Lower lobe of right lung (tissue), 2 donors: ENCODE measurements around the gene HOXA10. TPM values are rescaled to one million over a fixed set of nuclear protein-coding genes. Genes with fewer than 3 reads are reported as not detected.
A peak's percentile ranks its signal among the peaks of the same experiment; 100 is the strongest.

Source experiments
- ATAC-seq, 2 donors: fragments of 200-7000 bp; cut with Tn5 transposase; one replicate each; pipeline ENCODE4 v1.9.1; 2020 to 2022; ENCODE audit warnings: mild to moderate bottlenecking in 2 of 2, moderate library complexity in 2 of 2
- DNase-seq: peaks from one replicate; pipeline ENCODE4 v3.0.0-alpha.2; 2020
- H3K27ac ChIP-seq: fragments of 200-600 bp; one replicate; pipeline ENCODE4 v1.8.0; 2022
- H3K27me3 ChIP-seq: fragments of 200-600 bp; one replicate; pipeline ENCODE4 v1.8.0; 2022; ENCODE audit warnings: low read depth
- H3K36me3 ChIP-seq: fragments of 200-600 bp; one replicate; pipeline ENCODE4 v1.8.0; 2022; ENCODE audit warnings: mild to moderate bottlenecking
- H3K4me1 ChIP-seq: fragments of 200-600 bp; one replicate; pipeline ENCODE4 v1.8.0; 2022
- H3K4me3 ChIP-seq: fragments of 200-600 bp; one replicate; pipeline ENCODE4 v1.8.0; 2022; ENCODE audit warnings: mild to moderate bottlenecking
- H3K9me3 ChIP-seq: fragments of 200-600 bp; one replicate; pipeline ENCODE4 v1.8.0; 2022
- CTCF ChIP-seq: fragments of 200-600 bp; IDR thresholded peaks from one replicate; pipeline ENCODE4 v1.8.0; 2022; ENCODE audit warnings: antibody characterized with exemption, mild to moderate bottlenecking
- intact Hi-C: fragments of 100-400 bp; cut with DNase I; formaldehyde crosslinking; loops from one replicate; pipeline ENCODE4 v1.11.0; 2022
- total RNA-seq: library from RNA; stranded (reverse); fragmentation: NEBNext Ultra II Directional; extraction: Animal tissue kit (Norgen Biotek cat#: 25700); gene quantifications from one replicate; pipeline ENCODE4 v1.2.1, GENCODE V29; 2021
- donor health status: DM: no; HTN: yes; CAD: no; lungs with severe emphysema.

Gene HOXA10
- total RNA-seq, 1 donor from 2014 or later, result 0.38 TPM

- DNase-seq (no peak), ATAC-seq (no peak)
- Histone ChIP-seq H3K27ac (no peak overlapping the region), H3K4me1 (peaks cover 40% of the 10 kb centered on the region), H3K4me3 (no peak overlapping the region), H3K36me3 (no peaks in the 10 kb centered on the region), H3K9me3 (no peaks in the 10 kb centered on the region), H3K27me3 (peaks cover 95% of the 10 kb centered on the region)
- no peak for TF ChIP-seq CTCF
- intact Hi-C loops, result no loop called here
Observed at GRCh38 chr7:27163288-27164044, 10.7 kb downstream of the HOXA10 start.

GRCh38 chr7:27162561-27163287 is 11.4 kb downstream of the HOXA10 start:
- intact Hi-C loops, result no loop called here
- Histone ChIP-seq H3K36me3 (no peaks in the 10 kb centered on the region), H3K9me3 (no peaks in the 10 kb centered on the region), H3K27me3 (peaks cover 95% of the 10 kb centered on the region), H3K27ac (no peak overlapping the region), H3K4me3 (no peak overlapping the region), H3K4me1 (peaks cover 40% of the 10 kb centered on the region)
- ATAC-seq (no peak), DNase-seq (no peak)
- TF ChIP-seq CTCF, result no peak

GRCh38 chr7:27161721-27162560 is 12.2 kb downstream of the HOXA10 start:
- Histone ChIP-seq H3K36me3 (no peaks in the 10 kb centered on the region), H3K4me3 (peak overlapping the region; percentile 63), H3K27ac (no peak overlapping the region), H3K9me3 (no peaks in the 10 kb centered on the region), H3K27me3 (peaks cover 95% of the 10 kb centered on the region), H3K4me1 (peaks cover 44% of the 10 kb centered on the region)
- intact Hi-C loops, result no loop called here
- ATAC-seq (no peak), DNase-seq (peak; percentile 46)
- no peak for TF ChIP-seq CTCF

GRCh38 chr7:27161214-27161720 is 12.9 kb downstream of the HOXA10 start:
- Histone ChIP-seq H3K27ac (no peak overlapping the region), H3K27me3 (peaks cover 95% of the 10 kb centered on the region), H3K4me3 (peak overlapping the region; percentile 63), H3K9me3 (no peaks in the 10 kb centered on the region), H3K36me3 (no peaks in the 10 kb centered on the region), H3K4me1 (peaks cover 48% of the 10 kb centered on the region)
- peak; percentile 25 to 38 for ATAC-seq
- DNase-seq, result peak; percentile 78
- TF ChIP-seq CTCF, result no peak
- intact Hi-C loops, result no loop called here

GRCh38 chr7:27160546-27161213 is 13.4 kb downstream of the HOXA10 start:
- peak overlapping the region; percentile 46 for H3K27ac ChIP-seq
- ATAC-seq (peak; percentile 88 to 92), DNase-seq (peak; percentile 93)
- TF ChIP-seq CTCF, result peak; percentile 100
- peaks cover 48% of the 10 kb centered on the region for H3K4me1 ChIP-seq
- peak overlapping the region; percentile 63 for H3K4me3 ChIP-seq
- no peaks in the 10 kb centered on the region for H3K36me3 ChIP-seq
- peaks cover 95% of the 10 kb centered on the region for H3K27me3 ChIP-seq
- no peaks in the 10 kb centered on the region for H3K9me3 ChIP-seq
- intact Hi-C loops, result no loop called here
